Thyroid gland (tissue), 4 donors: ENCODE measurements around the gene FLNA. TPM values are rescaled to one million over a fixed set of nuclear protein-coding genes. Genes with fewer than 3 reads are reported as not detected.

Experiments
- DNase-seq, 2 donors: peaks; one replicate each; pipeline ENCODE4 v3.0.0-alpha.2; 2019
- H3K27ac ChIP-seq, 3 donors: fragments of 200-600 bp; sonication (generic); 1 replicate in 2 of 3; 2 replicates in 1 of 3; pipeline ENCODE4 v1.5.1; 2016 to 2019; ENCODE audit warnings: mild to moderate bottlenecking in 1 of 3, moderate library complexity in 1 of 3
- H3K27me3 ChIP-seq: fragments of 200-600 bp; sonication (generic); one replicate; pipeline ENCODE4 v1.5.1; 2019
- H3K36me3 ChIP-seq, 2 donors: fragments of 200-600 bp; sonication (generic); one replicate each; pipeline ENCODE4 v1.5.1; 2016 to 2019
- H3K4me1 ChIP-seq, 2 donors: fragments of 200-600 bp; sonication (generic); one replicate each; pipeline ENCODE4 v1.5.1; 2017 to 2019
- H3K4me3 ChIP-seq, 3 donors: fragments of 200-600 bp; sonication (generic); replicated peaks in 1 of 3; 1 replicate in 2 of 3; 2 replicates in 1 of 3; pipeline ENCODE4 v1.5.1; 2016; ENCODE audit warnings: mild to moderate bottlenecking in 1 of 3
- H3K9me3 ChIP-seq: fragments of 200-600 bp; sonication (generic); one replicate; pipeline ENCODE4 v1.5.1; 2017
- POLR2A ChIP-seq, 2 donors: fragments of 450-650 bp; IDR thresholded peaks; one replicate each; pipeline ENCODE4 v1.6.1; 2017; ENCODE audit warnings: antibody characterized with exemption in 2 of 2, mild to moderate bottlenecking in 2 of 2, moderate library complexity in 1 of 2
- WGBS, 2 donors: methylation state at CpG; one replicate each; pipeline ENCODE4 v1.1.5; 2017; 5-methylcytosine and 5-hydroxymethylcytosine counted together
- intact Hi-C: fragments of 100-400 bp; cut with DNase I; formaldehyde crosslinking; loops from one replicate; pipeline ENCODE4 v1.15.1; 2023
- total RNA-seq, 4 donors: library from RNA; depleted of rRNA; stranded (reverse); fragments of >200 nt; gene quantifications; one replicate each; pipeline ENCODE4 v1.2.3, GENCODE V29; 2016
- TF ChIP-seq, protein P1 (sequence below), 6 experiments: fragments of 200-600 bp in 3 of 6; fragments of 450-650 bp in 3 of 6; sonication (generic) in 3 of 6; IDR thresholded peaks; one replicate each; pipeline ENCODE4 v1.5.1; 2016 to 2019; ENCODE audit warnings: antibody characterized with exemption in 6 of 6, mild to moderate bottlenecking in 2 of 6, inconsistent platforms in 1 of 6, moderate library complexity in 1 of 6

The FLNA gene
- 100 to 1,000 TPM; 143 to 553 (median 291) TPM for total RNA-seq

DNA sequence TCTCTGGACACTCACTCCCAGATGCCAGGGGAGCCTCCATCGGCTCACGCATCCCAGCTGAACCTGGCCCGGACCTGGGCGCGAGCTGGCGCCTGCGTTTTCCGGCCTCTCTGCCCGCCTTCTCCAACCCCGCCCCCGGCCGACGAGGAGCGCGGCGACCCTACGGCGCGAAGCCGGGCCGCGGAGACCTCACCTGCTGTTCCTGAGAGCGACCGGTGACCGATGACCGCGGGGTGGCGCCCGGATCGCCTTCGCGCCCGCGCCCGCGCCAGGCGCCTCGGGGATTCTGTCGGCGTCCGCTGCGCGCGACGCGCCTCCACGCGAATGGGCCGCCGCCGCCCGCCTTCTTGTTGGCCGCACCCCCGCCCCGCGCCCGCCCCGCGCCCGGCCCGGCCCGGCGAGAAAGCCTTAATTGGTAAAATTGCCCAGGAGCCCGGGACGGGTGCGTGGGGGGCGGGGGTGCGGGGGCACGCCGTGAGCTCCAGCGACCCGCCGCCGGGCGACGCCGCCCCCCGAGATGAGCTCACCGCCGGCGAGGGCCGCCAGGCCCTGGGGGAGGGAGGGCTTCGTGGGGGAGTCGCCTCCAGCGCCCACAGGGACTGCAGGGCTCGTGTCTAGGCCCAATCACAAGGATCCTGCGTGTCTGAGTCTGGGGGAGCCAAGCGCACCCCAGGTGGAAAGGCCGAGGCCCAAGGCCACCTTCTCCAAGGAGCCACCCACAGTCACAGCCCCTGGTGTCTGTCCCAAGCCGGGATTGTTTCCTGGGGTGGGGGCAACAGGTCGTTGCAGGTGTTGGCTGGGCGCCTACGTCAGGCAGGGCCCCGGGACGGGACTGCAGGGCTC, at the start of gene FLNA:
TSS of gene FLNA (minus strand) at position 322 of the 843 bp plus-strand sequence. CDS start 3,389 bp downstream, outside the sequence.
- TF ChIP-seq POLR2A (IDR thresholded peaks at IDR 0.05): peak in 1 of 2 donors; percentile 22
- TF ChIP-seq, protein P1, sequence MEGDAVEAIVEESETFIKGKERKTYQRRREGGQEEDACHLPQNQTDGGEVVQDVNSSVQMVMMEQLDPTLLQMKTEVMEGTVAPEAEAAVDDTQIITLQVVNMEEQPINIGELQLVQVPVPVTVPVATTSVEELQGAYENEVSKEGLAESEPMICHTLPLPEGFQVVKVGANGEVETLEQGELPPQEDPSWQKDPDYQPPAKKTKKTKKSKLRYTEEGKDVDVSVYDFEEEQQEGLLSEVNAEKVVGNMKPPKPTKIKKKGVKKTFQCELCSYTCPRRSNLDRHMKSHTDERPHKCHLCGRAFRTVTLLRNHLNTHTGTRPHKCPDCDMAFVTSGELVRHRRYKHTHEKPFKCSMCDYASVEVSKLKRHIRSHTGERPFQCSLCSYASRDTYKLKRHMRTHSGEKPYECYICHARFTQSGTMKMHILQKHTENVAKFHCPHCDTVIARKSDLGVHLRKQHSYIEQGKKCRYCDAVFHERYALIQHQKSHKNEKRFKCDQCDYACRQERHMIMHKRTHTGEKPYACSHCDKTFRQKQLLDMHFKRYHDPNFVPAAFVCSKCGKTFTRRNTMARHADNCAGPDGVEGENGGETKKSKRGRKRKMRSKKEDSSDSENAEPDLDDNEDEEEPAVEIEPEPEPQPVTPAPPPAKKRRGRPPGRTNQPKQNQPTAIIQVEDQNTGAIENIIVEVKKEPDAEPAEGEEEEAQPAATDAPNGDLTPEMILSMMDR (IDR thresholded peaks at IDR 0.05): peak in 2 of 6 experiments; percentile 18 to 24
- H3K36me3 ChIP-seq: no peaks in the 10 kb centered on the region
- intact Hi-C loops: no loop called here
- no peaks in the 10 kb centered on the region for H3K9me3 ChIP-seq
- H3K27ac ChIP-seq: peak within 1 kb of the TSS in 2 of 3 donors; percentile 5 to 18
- peak; percentile 41 to 47 for DNase-seq
- H3K4me1 ChIP-seq: peaks cover 12 to 14% of the 10 kb centered on the region in 2 donors
- H3K4me3 ChIP-seq: peak within 1 kb of the TSS in 1 of 3 donors; percentile 26
- 42 to 64% methylated on average over 2 to 6 of the region's 95 CpGs for WGBS, 2 donors
- H3K27me3 ChIP-seq: no peaks in the 10 kb centered on the region

GRCh38 chrX:154420402-154420756, 45.9 kb upstream of the FLNA start:
- H3K4me3 ChIP-seq: no peak overlapping the region
- WGBS, 2 donors: no CpG with 5 or more reads among the region's 10 CpGs
- no peaks in the 10 kb centered on the region for H3K9me3 ChIP-seq
- H3K36me3 ChIP-seq: no peaks in the 10 kb centered on the region
- TF ChIP-seq, protein P1 (IDR thresholded peaks at IDR 0.05): no peak
- no peak for TF ChIP-seq POLR2A (IDR thresholded peaks at IDR 0.05)
- no peak for DNase-seq
- peaks cover 0 to 16% of the 10 kb centered on the region in 2 donors for H3K4me1 ChIP-seq
- peak overlapping the region; percentile 33 to 47 (median 42) for H3K27ac ChIP-seq
- intact Hi-C loops: no loop called here
- H3K27me3 ChIP-seq: no peaks in the 10 kb centered on the region

- Histone ChIP-seq H3K4me3 (no peak overlapping the region), H3K4me1 (peaks cover 0 to 16% of the 10 kb centered on the region in 2 donors), H3K9me3 (no peaks in the 10 kb centered on the region), H3K27me3 (no peaks in the 10 kb centered on the region), H3K27ac (peak overlapping the region; percentile 33 to 47 (median 42)), H3K36me3 (no peaks in the 10 kb centered on the region)
- peak; percentile 64 to 66 for DNase-seq
- intact Hi-C loops: no loop called here
- WGBS, 2 donors: 51% methylated on average over 7 of the region's 19 CpGs; no CpG with 5 or more reads in 1 of the 2 donors
- TF ChIP-seq POLR2A (IDR thresholded peaks at IDR 0.05): no peak
- TF ChIP-seq, protein P1 (IDR thresholded peaks at IDR 0.05): no peak
Observed at GRCh38 chrX:154419688-154420401, 45.4 kb upstream of the FLNA start.

- Histone ChIP-seq H3K4me3 (no peak overlapping the region), H3K4me1 (peaks cover 0 to 16% of the 10 kb centered on the region in 2 donors), H3K36me3 (no peaks in the 10 kb centered on the region), H3K27me3 (no peaks in the 10 kb centered on the region), H3K27ac (peak overlapping the region; percentile 33 to 47 (median 42)), H3K9me3 (no peaks in the 10 kb centered on the region)
- intact Hi-C loops: no loop called here
- no peak for DNase-seq
- WGBS, 2 donors: 88 to 89% methylated on average over 5 to 6 of the region's 8 CpGs
- TF ChIP-seq POLR2A (IDR thresholded peaks at IDR 0.05): no peak
- TF ChIP-seq, protein P1 (IDR thresholded peaks at IDR 0.05): no peak
Observed at GRCh38 chrX:154419189-154419588, 44.8 kb upstream of the FLNA start.
